GM19455 (cell line): ENCODE data around the gene PLP2.
"Not testable (repeated sequence)": the region's sequence is repeated elsewhere in the genome, so short reads cannot be mapped to it uniquely, and the experiment has no call there.

Experiments used
- ATAC-seq: cut with Tn5 transposase; IDR thresholded peaks from one replicate; pipeline ENCODE4 v1.9.1; 2021; ENCODE audit not compliant: unreplicated experiment

PLP2 gene, protein sequence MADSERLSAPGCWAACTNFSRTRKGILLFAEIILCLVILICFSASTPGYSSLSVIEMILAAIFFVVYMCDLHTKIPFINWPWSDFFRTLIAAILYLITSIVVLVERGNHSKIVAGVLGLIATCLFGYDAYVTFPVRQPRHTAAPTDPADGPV

DNA sequence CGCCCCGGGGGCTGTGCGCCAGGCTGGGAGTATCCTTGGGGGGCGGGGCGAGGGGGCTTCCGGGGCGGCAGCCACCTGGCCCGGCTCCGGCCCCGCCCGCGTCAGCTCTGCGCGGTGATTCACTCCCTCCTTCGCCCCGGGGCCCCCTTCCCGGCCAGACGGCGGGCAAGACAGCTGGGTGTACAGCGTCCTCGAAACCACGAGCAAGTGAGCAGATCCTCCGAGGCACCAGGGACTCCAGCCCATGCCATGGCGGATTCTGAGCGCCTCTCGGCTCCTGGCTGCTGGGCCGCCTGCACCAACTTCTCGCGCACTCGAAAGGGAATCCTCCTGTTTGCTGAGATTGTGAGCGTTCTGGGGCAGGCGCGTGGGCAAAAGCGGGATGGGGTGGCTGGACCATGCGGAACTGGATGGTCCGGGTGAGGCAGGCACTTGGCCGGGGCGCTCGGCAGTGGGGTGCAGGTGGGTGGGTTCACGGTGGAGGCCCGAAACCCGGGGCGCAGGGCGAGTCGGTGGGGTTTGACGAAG, at the start of gene PLP2:
Gene PLP2 (plus strand): TSS at position 147 of the 528 bp plus-strand sequence. CDS start 103 bp downstream, at position 250.
- peak; percentile 27 for ATAC-seq

DNA sequence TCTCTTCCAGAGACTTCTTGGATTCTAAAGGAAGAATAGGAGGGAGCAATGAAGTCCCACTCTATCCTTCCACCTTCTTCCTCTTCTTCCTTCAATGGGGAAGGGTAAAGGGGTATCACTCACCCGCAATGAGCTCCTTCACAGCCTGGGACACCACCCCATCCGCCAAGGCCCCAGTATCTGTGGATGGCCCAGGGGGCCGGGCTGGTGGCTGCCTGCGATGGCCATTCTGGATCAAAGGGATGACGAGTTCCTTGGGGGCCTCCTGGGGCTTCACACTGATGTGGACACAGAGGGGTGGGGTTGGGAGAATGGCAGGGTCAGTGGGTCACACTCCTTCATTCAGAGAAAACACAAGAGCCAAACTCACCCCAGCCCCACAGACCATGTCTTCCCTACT, 49.2 kb upstream of the PLP2 start:
- ATAC-seq, result no peak

DNA sequence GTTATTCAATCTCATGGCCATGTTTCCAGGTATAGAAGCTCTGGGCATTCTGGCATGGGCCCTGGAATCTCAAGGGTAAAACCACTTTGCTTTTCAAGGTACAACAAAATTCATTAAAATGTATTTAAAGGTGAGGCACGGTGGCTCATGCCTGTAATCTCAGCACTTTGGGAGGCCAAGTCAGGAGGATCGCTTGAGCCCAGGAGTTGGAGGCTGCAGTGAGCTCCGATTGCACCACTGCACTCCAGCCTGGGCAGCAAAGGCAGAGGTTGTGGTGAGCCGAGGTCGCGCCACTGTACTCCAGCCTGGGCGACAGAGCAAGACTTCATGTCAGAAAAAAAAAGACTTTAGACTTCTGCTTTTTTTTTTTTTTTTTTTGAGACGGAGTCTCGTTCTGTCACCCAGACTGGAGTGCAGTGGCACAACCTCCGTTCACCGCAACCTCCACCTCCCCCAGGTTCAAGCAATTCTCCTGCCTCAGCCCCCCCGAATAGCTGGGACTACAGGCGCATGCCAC, 43.9 kb upstream of the PLP2 start:
- not testable (repeated sequence) for ATAC-seq

DNA sequence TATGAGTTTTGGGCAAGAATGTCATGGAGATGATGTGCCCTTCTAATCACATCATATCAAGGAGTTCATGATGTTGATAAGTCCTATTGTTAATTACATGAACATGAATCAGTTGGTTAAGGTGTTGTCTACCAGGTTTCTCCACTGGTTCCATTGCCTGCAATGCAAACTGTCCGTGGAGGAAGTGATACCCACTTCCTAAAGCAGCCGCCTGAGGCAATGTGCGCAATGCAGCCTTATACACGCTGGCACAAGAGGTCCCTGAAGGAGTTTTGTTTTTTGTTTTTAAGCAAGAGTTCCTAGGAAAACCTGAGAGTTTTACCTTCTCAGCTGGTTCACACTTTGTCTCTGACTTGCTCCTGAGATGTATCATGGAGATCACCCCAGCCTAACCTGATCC, 42.3 kb upstream of the PLP2 start:
- no peak for ATAC-seq

DNA sequence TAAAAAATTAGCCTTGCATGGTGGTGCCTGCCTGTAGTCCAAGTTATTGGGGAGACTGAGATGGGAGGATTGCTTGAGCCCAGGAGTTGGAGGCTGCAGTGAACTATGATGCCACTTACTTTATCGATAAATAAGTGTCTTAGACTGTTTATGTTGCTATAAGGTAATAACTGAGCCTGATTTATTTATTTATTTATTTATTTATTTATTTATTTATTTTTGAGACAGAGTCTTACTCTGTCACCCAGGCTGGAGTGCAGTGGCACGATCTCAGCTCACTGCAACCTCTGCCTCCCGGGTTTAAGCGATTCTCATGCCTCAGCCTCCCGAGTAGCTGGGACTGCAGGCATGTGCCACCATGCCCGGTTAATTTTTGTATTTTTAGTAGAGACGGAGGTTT, 39.4 kb upstream of the PLP2 start:
- ATAC-seq, result not testable (repeated sequence)

DNA sequence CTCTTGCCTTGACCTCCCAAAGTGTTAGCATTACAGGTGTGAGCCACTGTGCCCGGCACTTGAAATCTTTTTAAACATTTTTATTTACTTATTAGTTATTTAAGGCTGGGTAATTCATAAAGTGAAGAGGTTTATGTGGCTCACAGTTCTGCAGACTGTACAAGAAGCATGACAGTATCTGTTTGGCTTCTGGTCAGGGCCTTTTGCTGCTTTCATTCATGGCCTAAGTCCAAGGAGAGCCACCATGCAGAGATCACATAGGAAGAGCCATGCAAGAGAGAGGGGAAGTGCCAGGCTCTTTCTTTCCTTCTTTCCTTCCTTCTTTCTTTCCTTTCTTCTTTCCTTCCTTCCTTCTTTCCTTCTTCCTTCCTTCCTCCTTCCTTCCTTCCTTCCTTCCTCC, 37.9 kb upstream of the PLP2 start:
- ATAC-seq, result no peak

DNA sequence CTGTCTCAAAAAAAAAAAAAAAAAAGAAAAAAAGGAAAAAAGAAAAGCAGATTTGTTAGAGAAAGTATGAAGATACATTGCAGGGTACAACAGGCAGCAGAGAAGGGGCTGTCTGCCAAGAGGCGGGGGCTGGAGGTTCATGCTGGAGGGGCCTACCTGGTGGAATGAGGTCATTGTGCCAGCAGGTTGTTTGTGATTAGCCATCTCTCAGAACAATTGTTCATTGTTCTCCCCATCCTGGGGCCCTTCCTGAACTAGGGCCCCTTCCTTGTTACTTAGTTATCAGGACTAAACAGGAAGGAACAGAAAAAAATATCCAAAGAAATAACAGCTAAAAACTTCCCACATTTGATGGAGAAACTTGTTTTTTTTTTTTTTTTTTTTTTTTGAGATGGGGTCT, 34.2 kb upstream of the PLP2 start:
- no peak for ATAC-seq

DNA sequence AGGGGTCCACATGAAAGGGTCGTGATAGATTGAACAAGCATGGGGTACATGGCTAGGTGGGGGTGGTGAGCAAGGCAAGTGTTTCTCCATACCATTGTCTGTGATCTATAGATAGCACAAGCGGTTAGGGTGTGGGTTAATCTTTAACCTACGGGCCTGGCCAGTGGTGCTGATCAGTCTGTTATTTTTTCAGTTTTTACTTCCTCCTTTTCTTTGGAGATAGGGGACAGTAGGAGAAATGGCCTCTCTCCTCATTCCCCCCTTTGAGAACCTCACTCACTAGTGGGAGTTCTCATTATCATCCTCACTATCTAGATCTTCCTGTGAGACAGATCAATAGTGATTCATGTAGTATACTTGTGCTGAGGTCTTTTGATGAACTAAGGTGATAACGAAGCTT, 32.0 kb upstream of the PLP2 start:
- ATAC-seq, result no peak

DNA sequence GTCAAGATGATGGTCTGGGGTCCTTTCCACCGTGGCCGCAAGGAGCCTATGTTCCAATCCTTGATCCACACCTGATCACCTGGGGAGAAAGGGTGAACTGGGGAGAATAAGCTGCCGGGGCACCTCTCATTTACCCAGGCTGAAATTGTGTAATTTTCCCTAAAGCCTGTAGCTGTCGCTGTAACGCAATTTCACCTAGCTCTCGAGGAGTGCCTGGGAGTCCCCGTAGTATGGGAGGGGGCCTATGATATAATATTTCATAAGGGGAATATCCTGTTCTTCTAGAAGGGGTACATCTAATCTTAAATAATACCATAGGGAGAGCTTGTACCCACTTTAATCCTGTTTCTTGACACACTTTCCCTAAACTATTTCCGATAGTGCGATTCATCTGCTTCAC, 29.4 kb upstream of the PLP2 start:
- ATAC-seq, result not testable (repeated sequence)

DNA sequence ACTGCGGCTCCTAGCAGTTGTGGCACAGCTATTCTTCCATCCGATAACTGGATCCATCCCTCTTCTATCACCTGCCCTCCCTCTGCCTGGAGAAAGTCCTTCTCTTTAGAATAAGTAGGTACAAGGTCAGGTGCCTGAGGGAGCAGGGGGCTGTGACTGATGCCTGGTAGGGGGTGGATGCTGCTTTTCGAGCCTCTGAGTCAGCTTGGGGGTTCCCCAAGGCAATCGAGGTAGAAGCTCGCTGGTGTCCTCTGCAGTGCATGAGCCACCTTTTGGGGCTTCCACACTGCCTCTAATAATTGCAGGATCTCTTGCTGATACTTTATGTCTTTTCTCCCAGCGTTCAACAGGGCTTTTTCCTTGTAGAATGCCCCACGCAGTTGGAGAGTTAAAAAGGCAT, 28.5 kb upstream of the PLP2 start:
- not testable (repeated sequence) for ATAC-seq

DNA sequence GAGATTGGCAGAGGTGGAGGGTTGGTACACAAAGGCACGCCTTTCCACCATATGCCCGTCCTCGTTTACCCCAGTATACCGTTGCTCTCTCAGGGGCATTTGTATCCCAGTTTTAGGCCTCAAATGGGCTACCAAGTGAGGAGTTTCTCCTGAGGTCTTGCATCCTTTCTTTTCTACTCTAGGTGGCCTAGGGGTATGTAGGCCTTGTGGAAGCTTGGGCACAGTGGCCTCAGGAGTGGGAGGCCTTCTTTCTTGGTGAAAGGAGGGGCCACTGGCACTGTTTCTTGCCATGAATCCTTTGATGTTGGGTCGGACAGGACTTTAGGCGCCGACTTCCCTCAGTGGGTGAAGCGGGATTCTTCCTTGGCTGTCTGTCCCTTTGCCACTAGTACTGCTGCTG, 24.4 kb upstream of the PLP2 start:
- no peak for ATAC-seq

DNA sequence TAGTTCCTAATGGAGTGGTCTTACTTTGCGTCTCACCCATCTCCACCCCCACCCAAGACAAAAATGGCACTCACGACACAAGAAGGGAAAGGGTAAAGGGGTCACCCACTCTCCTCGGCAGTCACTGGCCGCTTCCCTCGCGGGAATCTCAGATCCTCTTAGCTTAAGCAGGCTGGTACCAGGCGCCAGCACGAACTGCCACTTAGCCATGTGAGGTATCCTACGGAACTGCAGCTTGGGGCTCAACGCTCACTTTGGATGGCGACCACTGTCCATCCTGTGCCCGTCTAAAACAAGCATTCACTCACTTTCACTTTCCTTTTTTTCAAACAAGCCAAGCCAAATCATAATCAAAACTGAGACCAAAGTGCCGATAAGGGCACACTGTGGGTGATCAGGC, 23.8 kb upstream of the PLP2 start:
- no peak for ATAC-seq

DNA sequence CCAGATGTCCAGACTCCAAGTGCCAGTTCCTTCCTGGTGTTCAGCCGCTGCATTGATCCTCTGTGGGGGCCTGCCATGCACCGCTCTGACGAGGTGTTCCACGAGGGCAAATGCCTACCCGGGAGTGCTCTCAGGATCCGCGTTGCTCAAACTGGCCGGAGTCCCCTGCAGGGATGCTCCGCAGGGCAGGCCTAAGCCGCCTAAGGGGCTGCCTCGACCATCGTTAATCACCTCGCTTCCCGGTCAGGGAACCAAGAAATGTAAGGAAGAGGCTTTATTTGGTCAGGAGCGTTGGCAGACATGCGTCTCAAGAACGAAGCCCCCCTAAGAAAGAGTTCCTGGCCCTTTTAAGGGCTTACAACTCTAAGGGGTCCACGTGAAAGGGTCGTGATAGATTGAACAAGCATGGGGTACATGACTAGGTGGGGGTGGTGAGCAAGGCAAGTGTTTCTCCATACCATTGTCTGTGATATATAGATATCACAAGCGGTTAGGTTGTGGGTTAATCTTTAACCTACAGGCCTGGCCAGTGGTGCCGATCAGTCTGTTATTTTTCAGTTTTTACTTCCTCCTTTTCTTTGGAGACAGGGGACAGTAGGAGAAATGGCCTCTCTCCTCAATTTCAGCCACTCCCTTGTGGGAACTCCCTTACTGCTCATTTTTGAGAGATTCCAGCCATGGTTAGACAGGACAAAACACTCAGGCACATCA, 23.2 kb upstream of the PLP2 start:
- ATAC-seq, result not testable (repeated sequence)

DNA sequence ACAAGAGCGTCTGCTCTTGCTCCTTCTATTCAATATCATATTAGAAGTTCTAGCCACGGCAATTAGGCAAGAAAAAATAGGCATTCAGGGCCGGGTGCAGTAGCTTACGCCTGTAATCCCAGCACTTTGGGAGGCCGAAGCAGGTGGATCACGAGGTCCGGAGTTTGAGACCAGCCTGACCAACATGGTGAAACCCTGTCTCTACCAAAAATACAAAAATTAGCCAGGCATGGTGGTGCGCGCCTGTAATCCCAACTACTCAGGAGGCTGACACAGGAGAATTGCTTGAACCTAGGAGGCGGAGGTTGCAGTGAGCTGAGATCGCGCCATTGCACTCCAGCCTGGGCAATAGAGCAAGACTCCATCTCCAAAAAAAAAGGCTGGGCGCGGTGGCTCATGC, 22.4 kb upstream of the PLP2 start:
- not testable (repeated sequence) for ATAC-seq

DNA sequence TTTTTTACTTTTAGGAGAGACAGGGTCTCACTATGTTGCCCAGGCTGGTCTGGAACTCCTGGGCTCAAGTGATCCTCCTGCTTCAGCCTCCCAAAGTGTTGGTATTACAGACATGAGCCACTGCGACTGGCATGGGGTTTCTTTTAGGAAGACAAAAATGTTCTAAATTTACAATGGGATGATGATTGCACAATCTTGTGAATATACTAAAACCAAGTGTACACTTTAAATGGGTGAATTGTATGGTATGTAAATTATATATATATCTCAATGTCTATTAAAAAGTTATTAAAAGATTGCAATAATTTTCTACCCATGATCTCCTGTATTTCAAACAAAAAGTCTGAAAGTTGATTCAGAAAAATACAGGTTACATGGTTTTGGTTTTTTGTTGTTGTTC, 18.2 kb upstream of the PLP2 start:
- ATAC-seq, result no peak

DNA sequence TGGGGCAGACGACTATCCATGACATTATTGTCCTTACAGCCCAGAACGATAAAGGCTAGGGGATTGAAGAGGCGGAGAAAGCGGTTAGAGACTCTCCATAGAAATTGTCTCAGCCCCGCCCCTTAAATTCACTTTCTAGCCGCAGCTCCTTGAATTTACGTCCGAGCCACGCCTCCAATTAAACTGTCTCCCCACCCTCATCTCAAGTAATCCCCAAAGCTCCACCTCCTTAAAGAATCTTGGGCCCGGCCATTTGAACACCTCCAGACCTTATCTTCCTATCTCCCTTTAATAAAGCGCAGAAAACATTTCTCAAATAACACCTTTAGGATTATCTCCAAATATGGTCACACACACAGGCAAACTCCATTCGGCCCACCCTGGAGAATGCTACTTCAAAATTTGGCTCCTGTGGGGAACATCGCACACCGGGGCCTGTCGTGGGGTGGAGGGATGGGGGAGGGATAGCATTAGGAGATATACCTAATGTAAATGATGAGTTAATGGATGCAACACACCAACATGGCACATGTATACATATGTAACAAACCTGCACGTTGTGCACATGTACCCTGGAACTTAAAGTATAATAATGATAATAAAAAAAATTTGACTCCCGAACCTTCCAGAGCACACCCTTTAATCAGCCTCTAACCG, 16.3 kb upstream of the PLP2 start:
- peak; percentile 13 for ATAC-seq

DNA sequence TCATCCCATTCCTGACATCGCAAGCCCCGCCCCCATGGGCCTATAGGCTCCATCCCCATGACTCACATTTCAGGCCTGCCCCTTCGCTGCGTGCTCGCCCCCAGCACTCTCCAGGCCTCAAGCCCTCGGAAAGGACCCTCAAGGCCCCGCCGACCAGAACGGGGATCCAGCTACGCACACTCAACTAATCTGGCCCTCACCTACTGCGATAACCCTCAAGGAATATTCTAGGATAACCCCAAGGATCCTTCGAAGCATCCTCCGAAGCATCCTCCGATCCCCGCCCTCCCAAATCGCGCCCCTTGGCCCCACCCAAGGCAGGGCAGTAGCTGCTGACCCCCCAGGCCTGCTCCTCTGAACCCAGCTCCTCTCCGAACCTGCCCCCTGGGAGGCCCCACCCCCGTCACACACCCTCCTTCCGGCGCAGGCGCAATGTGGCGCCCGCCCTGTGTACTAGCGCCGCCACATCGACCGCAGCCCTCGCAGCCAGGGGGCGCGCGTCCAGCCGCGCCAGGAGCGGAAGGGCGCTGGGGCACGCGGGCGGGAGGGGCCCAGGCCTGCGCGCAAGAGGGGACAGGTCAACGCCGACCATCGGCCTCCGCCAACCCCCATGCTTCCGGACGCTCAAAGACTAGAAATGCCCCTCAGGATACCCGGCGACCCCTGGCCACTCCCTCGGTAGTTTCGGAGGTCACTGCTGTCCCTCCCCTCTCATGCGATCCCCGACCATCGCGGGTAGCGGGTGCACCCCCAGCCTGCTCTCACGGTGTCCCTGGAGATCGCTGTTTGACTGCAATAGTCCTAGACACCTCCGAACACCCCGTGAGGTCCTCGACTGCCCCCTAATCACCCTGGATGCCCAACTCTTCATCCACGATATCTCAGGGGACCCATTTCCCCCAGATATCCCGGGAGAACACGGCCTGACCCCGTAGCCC, 15.5 kb upstream of the PLP2 start:
- peak; percentile 91 for ATAC-seq

DNA sequence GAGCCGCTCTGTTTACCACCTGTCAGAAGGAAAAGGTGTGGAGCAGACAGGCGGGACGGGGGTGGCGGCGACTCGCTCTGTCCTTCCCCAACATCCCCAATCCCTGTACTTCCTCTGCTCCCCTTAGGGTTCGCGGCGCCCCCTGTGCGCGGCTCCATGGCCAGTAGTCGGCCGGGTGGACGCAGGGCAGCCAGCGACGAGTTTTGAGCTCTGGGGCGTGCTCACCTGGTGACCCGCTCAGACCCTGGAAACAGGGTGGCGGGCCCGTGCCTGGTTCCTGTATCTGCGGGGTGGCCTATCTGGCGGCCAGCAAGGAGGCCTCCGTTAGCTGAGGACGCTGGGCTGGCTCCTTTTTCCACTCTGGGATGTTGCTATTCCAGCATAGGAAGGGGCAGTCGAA, 14.5 kb upstream of the PLP2 start:
- no peak for ATAC-seq

DNA sequence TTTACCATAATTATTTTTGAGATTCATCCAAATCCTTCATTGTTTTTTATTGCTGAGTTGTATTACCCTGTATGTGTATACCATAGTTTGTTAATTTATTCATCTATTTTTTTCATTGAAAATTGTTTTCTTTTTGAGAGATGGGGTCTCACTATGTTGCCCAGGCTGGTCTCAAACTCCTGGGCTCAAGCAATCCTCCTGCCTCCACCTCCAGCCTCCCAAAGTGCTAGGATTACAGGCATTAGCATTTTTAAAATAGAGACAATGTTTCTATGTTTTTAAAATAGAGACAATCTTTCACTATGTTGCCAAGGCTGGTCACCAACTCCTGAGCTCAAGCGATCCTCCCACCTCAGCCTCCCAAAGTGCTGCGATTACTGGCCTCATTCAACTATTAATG, 10.8 kb upstream of the PLP2 start:
- no peak for ATAC-seq

DNA sequence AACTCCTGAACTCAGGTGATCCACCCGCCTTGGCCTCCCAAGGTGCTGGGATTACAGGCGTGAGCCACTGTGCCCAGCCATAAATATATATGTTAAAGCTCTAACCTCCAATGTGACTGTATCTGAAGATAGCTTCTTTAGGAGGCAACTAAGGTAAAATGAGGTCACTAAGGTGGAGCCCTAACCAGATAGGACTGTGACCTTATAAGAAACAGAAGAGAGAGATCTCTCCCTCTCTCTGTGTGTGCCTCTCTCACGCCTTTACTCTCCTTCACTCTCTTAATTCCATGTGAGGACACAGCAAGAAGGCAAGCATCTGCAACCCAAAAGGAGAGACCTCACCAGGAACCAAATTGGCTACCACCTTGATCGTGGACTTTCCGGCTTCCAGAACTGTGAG, 10.1 kb upstream of the PLP2 start:
- no peak for ATAC-seq

DNA sequence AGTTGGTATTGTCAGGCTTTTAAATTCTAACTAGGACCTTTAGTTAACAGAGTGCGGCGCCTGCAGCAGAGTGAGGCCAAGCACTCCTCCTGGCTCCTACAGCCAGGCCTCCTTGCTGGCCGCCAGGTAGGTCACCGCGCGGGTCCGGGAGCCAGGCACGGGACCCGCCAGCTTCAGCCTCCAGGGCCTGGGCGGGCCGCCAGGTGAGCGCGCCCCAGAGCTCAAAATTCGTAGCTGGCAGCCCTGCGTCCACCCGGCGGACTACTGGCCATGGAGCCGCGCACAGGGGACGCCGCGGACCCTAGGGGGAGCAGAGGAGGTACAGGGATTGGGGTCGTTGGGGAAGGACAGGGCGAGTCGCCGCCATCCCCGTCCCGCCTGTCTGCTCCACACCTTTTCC, 9.1 kb upstream of the PLP2 start, which contains the start of gene MAGIX:
Gene MAGIX (plus strand): TSS at position 139 of the 400 bp plus-strand sequence. CDS start 132 bp downstream, at position 271.
- no peak for ATAC-seq
